GM12801 (cell line): ENCODE measurements around the gene AGPAT4.

Source experiments
- TF ChIP-seq, protein P1 (sequence below): IDR thresholded peaks from one replicate; pipeline ENCODE4 v1.5.1; 2011; ENCODE audit warnings: control low read depth; ENCODE audit not compliant: insufficient read length; ENCODE audit errors: extremely low read depth

The AGPAT4 gene

DNA sequence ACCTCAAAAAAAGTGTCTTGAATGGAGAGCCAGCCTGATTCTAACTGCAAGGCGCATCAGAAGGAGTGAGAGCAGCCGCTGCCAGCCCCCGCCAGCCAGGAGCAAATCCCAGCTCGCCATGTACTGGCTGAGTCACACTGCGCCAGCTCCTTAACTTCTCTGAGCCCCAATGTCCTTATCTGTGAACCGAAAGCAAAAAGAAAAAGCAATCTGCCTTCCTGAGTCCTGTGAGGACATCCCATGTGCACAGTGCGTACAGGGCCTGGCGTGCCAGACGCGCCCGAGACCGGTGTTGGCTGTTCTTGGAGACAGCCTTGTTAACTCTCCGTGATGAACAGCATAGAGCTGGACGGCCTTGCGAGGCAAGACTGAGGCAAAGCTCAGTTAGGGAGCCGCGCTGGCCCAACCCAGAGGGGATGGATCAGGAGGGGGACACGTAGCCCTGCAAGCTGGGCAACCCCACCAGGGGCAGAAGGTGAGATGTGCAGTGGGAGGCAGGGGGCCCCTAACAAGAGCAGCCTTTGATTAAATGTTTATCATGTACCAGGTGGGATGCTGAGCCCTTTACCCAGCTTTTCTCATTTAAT is 122.7 kb downstream of the AGPAT4 start:
- TF ChIP-seq, protein P1, sequence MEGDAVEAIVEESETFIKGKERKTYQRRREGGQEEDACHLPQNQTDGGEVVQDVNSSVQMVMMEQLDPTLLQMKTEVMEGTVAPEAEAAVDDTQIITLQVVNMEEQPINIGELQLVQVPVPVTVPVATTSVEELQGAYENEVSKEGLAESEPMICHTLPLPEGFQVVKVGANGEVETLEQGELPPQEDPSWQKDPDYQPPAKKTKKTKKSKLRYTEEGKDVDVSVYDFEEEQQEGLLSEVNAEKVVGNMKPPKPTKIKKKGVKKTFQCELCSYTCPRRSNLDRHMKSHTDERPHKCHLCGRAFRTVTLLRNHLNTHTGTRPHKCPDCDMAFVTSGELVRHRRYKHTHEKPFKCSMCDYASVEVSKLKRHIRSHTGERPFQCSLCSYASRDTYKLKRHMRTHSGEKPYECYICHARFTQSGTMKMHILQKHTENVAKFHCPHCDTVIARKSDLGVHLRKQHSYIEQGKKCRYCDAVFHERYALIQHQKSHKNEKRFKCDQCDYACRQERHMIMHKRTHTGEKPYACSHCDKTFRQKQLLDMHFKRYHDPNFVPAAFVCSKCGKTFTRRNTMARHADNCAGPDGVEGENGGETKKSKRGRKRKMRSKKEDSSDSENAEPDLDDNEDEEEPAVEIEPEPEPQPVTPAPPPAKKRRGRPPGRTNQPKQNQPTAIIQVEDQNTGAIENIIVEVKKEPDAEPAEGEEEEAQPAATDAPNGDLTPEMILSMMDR = no peak

DNA sequence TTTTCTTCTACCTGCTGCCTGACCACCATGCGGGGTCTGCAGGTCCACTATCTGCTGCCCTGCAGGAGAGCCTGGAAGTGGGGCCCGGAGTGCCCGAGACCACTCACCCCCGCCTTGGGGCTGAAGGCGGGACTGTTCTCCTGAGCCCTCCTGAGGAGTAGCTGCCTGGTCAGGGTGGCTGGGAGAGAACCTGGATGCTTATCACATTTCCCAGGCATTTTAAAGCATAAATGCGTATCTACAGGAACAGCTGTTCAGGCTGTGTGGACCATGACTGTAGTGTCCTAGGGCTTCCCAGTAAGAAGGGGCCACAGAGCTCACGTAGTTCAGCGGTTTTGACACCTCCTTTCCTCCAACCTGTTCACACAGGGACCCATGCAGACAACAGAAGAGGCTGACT is 123.3 kb downstream of the AGPAT4 start:
- TF ChIP-seq, protein P1 = no peak

DNA sequence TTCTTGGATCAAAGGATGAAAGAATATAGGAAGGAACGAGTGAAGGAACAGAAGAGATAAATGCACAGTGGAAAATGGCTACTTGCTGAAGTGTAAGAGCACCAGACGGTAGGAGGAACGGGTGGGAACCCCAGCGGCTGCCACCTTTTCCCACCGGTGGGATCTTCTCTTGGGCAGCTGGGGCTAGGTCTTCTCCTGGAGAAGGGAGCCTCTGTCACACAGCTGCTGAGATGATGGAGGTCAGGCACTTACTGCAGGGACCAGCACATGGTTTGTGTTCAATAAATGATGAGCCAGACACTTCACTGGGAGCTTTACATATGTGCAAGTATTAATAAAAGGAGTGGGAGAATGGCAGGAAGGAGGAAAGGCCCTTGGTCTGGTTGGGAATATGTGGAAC is 123.7 kb downstream of the AGPAT4 start:
- TF ChIP-seq, protein P1 = no peak

- TF ChIP-seq, protein P1 = no peak
Observed at GRCh38 chr6:161143663-161144430, 130.0 kb downstream of the AGPAT4 start.

GRCh38 chr6:161142957-161143296 is 130.9 kb downstream of the AGPAT4 start:
- TF ChIP-seq, protein P1 = no peak

GRCh38 chr6:161141173-161141572 is 132.7 kb downstream of the AGPAT4 start:
- TF ChIP-seq, protein P1 = no peak

DNA sequence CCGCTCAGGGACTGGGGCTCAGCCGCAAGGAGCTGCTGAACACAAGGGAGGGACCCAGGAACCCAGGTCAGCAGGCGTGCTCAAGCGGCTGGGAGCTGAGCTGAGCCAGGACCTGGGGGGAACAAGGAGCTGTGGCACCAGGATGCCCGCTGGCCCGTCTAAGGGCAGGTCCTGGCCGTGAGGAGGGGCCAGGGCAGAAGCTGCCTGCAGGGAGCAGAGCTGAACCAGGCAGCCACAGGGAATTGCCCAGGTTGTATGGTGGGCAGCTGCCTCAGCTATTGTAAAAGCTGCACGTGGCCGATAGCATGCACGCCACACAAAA is 133.3 kb downstream of the AGPAT4 start:
- TF ChIP-seq, protein P1 = no peak
